NCI-H187 treated with DMSO at 0.1 percent for 48 hours (cell line): ENCODE data around the gene CELSR3.
A peak's percentile ranks its signal among the peaks of the same experiment; 100 is the strongest.

Experiments used
- DNase-seq: peaks from one replicate; lab custom pipeline; 2025; lab: John Stamatoyannopoulos, UW

CELSR3 gene

GRCh38 chr3:48687220-48687678, 24.6 kb upstream of the CELSR3 start:
- no peak for DNase-seq

- DNase-seq, result no peak
Measured at GRCh38 chr3:48686538-48687219, 24.0 kb upstream of the CELSR3 start.

GRCh38 chr3:48685603-48686511, 23.2 kb upstream of the CELSR3 start, which contains the start of gene NCKIPSD:
NCKIPSD (minus strand) TSS chr3:48685915; CDS start chr3:48685807, 108 bp downstream.
- DNase-seq, result no peak

- DNase-seq, result no peak
Measured at GRCh38 chr3:48685293-48685602, 22.6 kb upstream of the CELSR3 start.

GRCh38 chr3:48684480-48685143, 21.9 kb upstream of the CELSR3 start:
- DNase-seq, result no peak

- DNase-seq, result no peak
Measured at GRCh38 chr3:48684054-48684349, 21.3 kb upstream of the CELSR3 start.

- DNase-seq, result no peak
Measured at GRCh38 chr3:48682786-48683185, 20.1 kb upstream of the CELSR3 start.

GRCh38 chr3:48681974-48682610, 19.4 kb upstream of the CELSR3 start:
- DNase-seq, result no peak

GRCh38 chr3:48681541-48681880, 18.8 kb upstream of the CELSR3 start:
- no peak for DNase-seq

- DNase-seq, result no peak
Measured at GRCh38 chr3:48680811-48681540, 18.3 kb upstream of the CELSR3 start.

- no peak for DNase-seq
Measured at GRCh38 chr3:48679411-48680391, 17.0 kb upstream of the CELSR3 start.

GRCh38 chr3:48678566-48679380, 16.1 kb upstream of the CELSR3 start:
- no peak for DNase-seq

- no peak for DNase-seq
Measured at GRCh38 chr3:48678056-48678455, 15.4 kb upstream of the CELSR3 start.

GRCh38 chr3:48674505-48674904, 11.8 kb upstream of the CELSR3 start:
- DNase-seq, result no peak

GRCh38 chr3:48672522-48672921, 9.8 kb upstream of the CELSR3 start:
- no peak for DNase-seq

- no peak for DNase-seq
Measured at GRCh38 chr3:48664929-48665328, 2.2 kb upstream of the CELSR3 start.

GRCh38 chr3:48664313-48664644, 1.6 kb upstream of the CELSR3 start:
- DNase-seq, result no peak

- peak; percentile 86 for DNase-seq
Measured at GRCh38 chr3:48663489-48664312, 1.0 kb upstream of the CELSR3 start.

GRCh38 chr3:48662145-48662752, 437 bp downstream of the CELSR3 start:
- DNase-seq, result no peak
